ENCODE measurements around the gene EIF4G1. TPM values are rescaled to one million over a fixed set of nuclear protein-coding genes. Genes with fewer than 3 reads are reported as not detected.

The EIF4G1 gene
- total and polyA plus RNA-seq, 2 experiments from 2014 or later, result 227 to 552 TPM

GRCh38 chr3:184272269-184272668 lies 42.1 kb upstream of the EIF4G1 start (continued):
- TF ChIP-seq ZNF462 (CRISPR knock-in tag; IDR thresholded peaks at IDR 0.05) (no peak), CREB1 (CRISPR knock-in tag; IDR thresholded peaks at IDR 0.05; ENCODE audit: low read depth) (no peak), EZH2phosphoT487 (IDR thresholded peaks at IDR 0.05; ENCODE audit: unreplicated experiment) (no peak), POLR2AphosphoS5 (IDR thresholded peaks at IDR 0.05; ENCODE audit: low read depth) (no peak), REST (IDR thresholded peaks at IDR 0.05; ENCODE audit: unreplicated experiment) (no peak), JUNB (IDR thresholded peaks at IDR 0.05; ENCODE audit: unreplicated experiment) (no peak), STAT1 (IDR thresholded peaks at IDR 0.05; ENCODE audit: unreplicated experiment) (no peak), ZNF331 (CRISPR knock-in tag; IDR thresholded peaks at IDR 0.05; ENCODE audit: low read depth) (no peak), ETS1 (IDR thresholded peaks at IDR 0.05) (no peak), ZNF114 (CRISPR knock-in tag; IDR thresholded peaks at IDR 0.05) (no peak)
- TF ChIP-seq, protein P1, sequence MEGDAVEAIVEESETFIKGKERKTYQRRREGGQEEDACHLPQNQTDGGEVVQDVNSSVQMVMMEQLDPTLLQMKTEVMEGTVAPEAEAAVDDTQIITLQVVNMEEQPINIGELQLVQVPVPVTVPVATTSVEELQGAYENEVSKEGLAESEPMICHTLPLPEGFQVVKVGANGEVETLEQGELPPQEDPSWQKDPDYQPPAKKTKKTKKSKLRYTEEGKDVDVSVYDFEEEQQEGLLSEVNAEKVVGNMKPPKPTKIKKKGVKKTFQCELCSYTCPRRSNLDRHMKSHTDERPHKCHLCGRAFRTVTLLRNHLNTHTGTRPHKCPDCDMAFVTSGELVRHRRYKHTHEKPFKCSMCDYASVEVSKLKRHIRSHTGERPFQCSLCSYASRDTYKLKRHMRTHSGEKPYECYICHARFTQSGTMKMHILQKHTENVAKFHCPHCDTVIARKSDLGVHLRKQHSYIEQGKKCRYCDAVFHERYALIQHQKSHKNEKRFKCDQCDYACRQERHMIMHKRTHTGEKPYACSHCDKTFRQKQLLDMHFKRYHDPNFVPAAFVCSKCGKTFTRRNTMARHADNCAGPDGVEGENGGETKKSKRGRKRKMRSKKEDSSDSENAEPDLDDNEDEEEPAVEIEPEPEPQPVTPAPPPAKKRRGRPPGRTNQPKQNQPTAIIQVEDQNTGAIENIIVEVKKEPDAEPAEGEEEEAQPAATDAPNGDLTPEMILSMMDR (conservative IDR thresholded peaks at IDR 0.05; ENCODE audit: low read depth in 2 of 2), result no peak
